DOHH2 (cell line): ENCODE results near the gene WWOX.

Source experiments
- EZH2phosphoT487 ChIP-seq: fragments of 200-600 bp; sonication (generic); IDR thresholded peaks from 2 replicates; pipeline ENCODE4 v1.6.1; 2017; ENCODE audit warnings: borderline replicate concordance, mild to moderate bottlenecking, antibody characterized with exemption, low read length, moderate library complexity, mixed read lengths
- TF ChIP-seq, protein P1 (sequence below): fragments of 200-600 bp; sonication (generic); IDR thresholded peaks from one replicate; pipeline ENCODE4 v1.5.1; 2014; ENCODE audit warnings: antibody characterized with exemption, mild to moderate bottlenecking, low read depth, low read length; ENCODE audit not compliant: poor library complexity, severe bottlenecking

DNA sequence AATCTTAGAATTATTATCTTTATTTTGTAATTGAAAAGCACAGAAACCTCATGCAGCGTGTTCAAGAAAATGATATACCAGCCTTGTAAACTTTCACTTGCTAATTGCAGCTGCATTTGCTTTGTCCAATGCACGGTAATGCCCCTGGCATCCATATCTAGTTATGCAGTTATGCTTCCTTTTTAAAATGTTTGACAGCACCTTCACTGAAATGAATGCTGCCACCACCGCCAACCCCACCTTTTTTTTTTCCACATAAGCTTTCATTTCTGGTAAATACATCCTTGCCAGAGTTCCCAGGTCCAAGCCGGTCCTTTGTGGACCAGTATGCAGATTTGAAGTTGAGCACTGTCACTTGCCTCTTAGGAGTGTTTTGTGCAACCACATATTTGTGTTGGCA, 338.8 kb downstream of the WWOX start:
- TF ChIP-seq, protein P1, sequence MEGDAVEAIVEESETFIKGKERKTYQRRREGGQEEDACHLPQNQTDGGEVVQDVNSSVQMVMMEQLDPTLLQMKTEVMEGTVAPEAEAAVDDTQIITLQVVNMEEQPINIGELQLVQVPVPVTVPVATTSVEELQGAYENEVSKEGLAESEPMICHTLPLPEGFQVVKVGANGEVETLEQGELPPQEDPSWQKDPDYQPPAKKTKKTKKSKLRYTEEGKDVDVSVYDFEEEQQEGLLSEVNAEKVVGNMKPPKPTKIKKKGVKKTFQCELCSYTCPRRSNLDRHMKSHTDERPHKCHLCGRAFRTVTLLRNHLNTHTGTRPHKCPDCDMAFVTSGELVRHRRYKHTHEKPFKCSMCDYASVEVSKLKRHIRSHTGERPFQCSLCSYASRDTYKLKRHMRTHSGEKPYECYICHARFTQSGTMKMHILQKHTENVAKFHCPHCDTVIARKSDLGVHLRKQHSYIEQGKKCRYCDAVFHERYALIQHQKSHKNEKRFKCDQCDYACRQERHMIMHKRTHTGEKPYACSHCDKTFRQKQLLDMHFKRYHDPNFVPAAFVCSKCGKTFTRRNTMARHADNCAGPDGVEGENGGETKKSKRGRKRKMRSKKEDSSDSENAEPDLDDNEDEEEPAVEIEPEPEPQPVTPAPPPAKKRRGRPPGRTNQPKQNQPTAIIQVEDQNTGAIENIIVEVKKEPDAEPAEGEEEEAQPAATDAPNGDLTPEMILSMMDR: no peak
- no peak for TF ChIP-seq EZH2phosphoT487
